CD4-positive, alpha-beta T cell treated with Interleukin-1 beta for 1 hour (primary cell): Measurements from ENCODE around the gene KLF13.
A peak's percentile ranks its signal among the peaks of the same experiment; 100 is the strongest.
"Not testable (repeated sequence)": the region's sequence is repeated elsewhere in the genome, so short reads cannot be mapped to it uniquely, and the experiment has no call there.

Experiments
- DNase-seq, 2 donors: peaks; one replicate each; pipeline ENCODE4 v3.0.0-alpha.2; 2020 to 2022

KLF13 gene

GRCh38 chr15:31347981-31348803 is 21.6 kb downstream of the KLF13 start:
- DNase-seq = no peak

GRCh38 chr15:31349233-31350141 is 22.9 kb downstream of the KLF13 start:
- DNase-seq = no peak

GRCh38 chr15:31350771-31351170 is 24.1 kb downstream of the KLF13 start:
- no peak for DNase-seq

GRCh38 chr15:31352339-31352751 is 25.7 kb downstream of the KLF13 start:
- DNase-seq = no peak

GRCh38 chr15:31352911-31353811 is 26.5 kb downstream of the KLF13 start:
- DNase-seq = peak; percentile 59 to 75

- DNase-seq = no peak
Observed at GRCh38 chr15:31353931-31354330, 27.3 kb downstream of the KLF13 start.

GRCh38 chr15:31356097-31356496 is 29.5 kb downstream of the KLF13 start:
- not testable (repeated sequence) for DNase-seq

- DNase-seq = peak; percentile 46 to 57
Observed at GRCh38 chr15:31357148-31357547, 30.5 kb downstream of the KLF13 start.

- no peak for DNase-seq
Observed at GRCh38 chr15:31358163-31358562, 31.5 kb downstream of the KLF13 start.

- DNase-seq = no peak
Observed at GRCh38 chr15:31358957-31359701, 32.5 kb downstream of the KLF13 start.

- DNase-seq = no peak
Observed at GRCh38 chr15:31359702-31360111, 33.1 kb downstream of the KLF13 start.

GRCh38 chr15:31360158-31360561 is 33.5 kb downstream of the KLF13 start:
- DNase-seq = no peak

GRCh38 chr15:31360843-31361763 is 34.5 kb downstream of the KLF13 start:
- DNase-seq = peak; percentile 88 to 92

- DNase-seq = no peak
Observed at GRCh38 chr15:31361764-31362515, 35.3 kb downstream of the KLF13 start.

GRCh38 chr15:31362886-31363285 is 36.3 kb downstream of the KLF13 start:
- no peak for DNase-seq

- DNase-seq = no peak
Observed at GRCh38 chr15:31364301-31365031, 37.8 kb downstream of the KLF13 start.

GRCh38 chr15:31365032-31365654 is 38.5 kb downstream of the KLF13 start:
- DNase-seq = no peak

GRCh38 chr15:31365655-31366127 is 39.1 kb downstream of the KLF13 start:
- peak; percentile 78 for DNase-seq
